Activated T-cell treated with anti-CD3 and anti-CD28 coated beads, Interleukin-2, amount 50 U/mL, for 48 hours (primary cell): ENCODE results near the gene DCLRE1B.

ENCODE experiments used
- DNase-seq, 2 experiments: peaks; one replicate each; pipeline ENCODE4 v3.0.0-alpha.2; 2020

DCLRE1B gene

GRCh38 chr1:113887402-113888175 is 17.5 kb upstream of the DCLRE1B start, which contains the start of gene BCL2L15:
TSS of gene BCL2L15 (minus strand) at chr1:113887581. CDS start at chr1:113887375, 206 bp downstream.
- no peak for DNase-seq

- DNase-seq: no peak
These were observed 14.3 kb upstream of the DCLRE1B start for GRCh38 chr1:113890816-113891215.

- DNase-seq: no peak
These were observed 13.4 kb upstream of the DCLRE1B start for GRCh38 chr1:113891631-113892220.

- DNase-seq: no peak
These were observed 11.9 kb upstream of the DCLRE1B start for GRCh38 chr1:113893267-113893666.

GRCh38 chr1:113895098-113895497 is 10.0 kb upstream of the DCLRE1B start:
- DNase-seq: no peak

- no peak for DNase-seq
These were observed 9.2 kb upstream of the DCLRE1B start for GRCh38 chr1:113895961-113896360.

GRCh38 chr1:113898241-113898814 is 6.8 kb upstream of the DCLRE1B start:
- DNase-seq: no peak

- DNase-seq: no peak
These were observed 6.0 kb upstream of the DCLRE1B start for GRCh38 chr1:113899111-113899510.

- no peak for DNase-seq
These were observed 3.9 kb upstream of the DCLRE1B start for GRCh38 chr1:113901191-113901590.

- DNase-seq: no peak
These were observed 1.4 kb upstream of the DCLRE1B start for GRCh38 chr1:113903501-113904292.

- DNase-seq: no peak
These were observed 843 bp upstream of the DCLRE1B start for GRCh38 chr1:113904293-113904673.

- DNase-seq: no peak
These were observed 322 bp downstream of the DCLRE1B start for GRCh38 chr1:113905435-113905861.

- no peak for DNase-seq
These were observed 7.6 kb downstream of the DCLRE1B start for GRCh38 chr1:113912594-113913311.

- no peak for DNase-seq
These were observed 8.2 kb downstream of the DCLRE1B start for GRCh38 chr1:113913312-113913668.

- DNase-seq: no peak
These were observed 8.9 kb downstream of the DCLRE1B start for GRCh38 chr1:113913887-113914664.

GRCh38 chr1:113916974-113917373 is 11.8 kb downstream of the DCLRE1B start:
- DNase-seq: no peak

GRCh38 chr1:113917400-113918082 is 12.4 kb downstream of the DCLRE1B start:
- no peak for DNase-seq

- no peak for DNase-seq
These were observed 13.1 kb downstream of the DCLRE1B start for GRCh38 chr1:113918243-113918642.

- DNase-seq: no peak
These were observed 17.8 kb downstream of the DCLRE1B start for GRCh38 chr1:113922957-113923356.

- DNase-seq: no peak
These were observed 19.3 kb downstream of the DCLRE1B start for GRCh38 chr1:113924473-113924872.
